Naive B cell (primary cell): ENCODE results near the gene C2CD4B. TPM values are rescaled to one million over a fixed set of nuclear protein-coding genes. Genes with fewer than 3 reads are reported as not detected.

Source experiments
- ATAC-seq, 2 donors: fragments of 150-1000 bp; cut with Tn5 transposase; 2 replicates each; pipeline ENCODE4 v1.10.0; 2021; ENCODE audit warnings: low read depth in 2 of 2, mild to moderate bottlenecking in 2 of 2, moderate library complexity in 2 of 2
- DNase-seq: peaks from one replicate; pipeline ENCODE4 v3.0.0; 2022
- H3K27ac Mint-ChIP-seq, 6 donors: one replicate each; pipeline ENCODE4 v1.8.0; 2020 to 2022; ENCODE audit warnings: mild to moderate bottlenecking in 6 of 6, mixed read lengths in 6 of 6, moderate library complexity in 5 of 6, inconsistent platforms in 2 of 6
- H3K27me3 Mint-ChIP-seq, 3 donors: one replicate each; pipeline ENCODE4 v1.8.0; 2021 to 2022; ENCODE audit warnings: mixed read lengths in 3 of 3, mild to moderate bottlenecking in 1 of 3
- H3K36me3 Mint-ChIP-seq, 2 donors: one replicate each; pipeline ENCODE4 v1.8.0; 2020 to 2022; ENCODE audit warnings: mixed read lengths in 2 of 2, inconsistent platforms in 1 of 2, mild to moderate bottlenecking in 1 of 2
- H3K4me1 Mint-ChIP-seq, 3 donors: one replicate each; pipeline ENCODE4 v1.8.0; 2020 to 2022; ENCODE audit warnings: mixed read lengths in 3 of 3, inconsistent platforms in 1 of 3, mild to moderate bottlenecking in 1 of 3, moderate library complexity in 1 of 3
- H3K4me3 Mint-ChIP-seq, 8 donors: one replicate each; pipeline ENCODE4 v1.8.0; 2020 to 2022; ENCODE audit warnings: mild to moderate bottlenecking in 8 of 8, mixed read lengths in 8 of 8, moderate library complexity in 8 of 8, inconsistent platforms in 2 of 8
- H3K9me3 Mint-ChIP-seq, 7 donors: one replicate each; pipeline ENCODE4 v1.8.0; 2020 to 2022; ENCODE audit warnings: mixed read lengths in 7 of 7, mild to moderate bottlenecking in 5 of 7, inconsistent platforms in 2 of 7, moderate library complexity in 1 of 7
- polyA plus RNA-seq, 6 donors: library from polyadenylated mRNA; unstranded; fragments of 300-500 nt; fragmentation: Illumina TruSeq; gene quantifications; one replicate each; pipeline ENCODE4 v1.2.3, GENCODE V29; 2021; ENCODE audit warnings: low read depth in 6 of 6

The C2CD4B gene
- not detected for polyA plus RNA-seq

GRCh38 chr15:62165104-62165792 is at the start of gene C2CD4B:
TSS of gene C2CD4B (minus strand) at chr15:62165285. CDS start at chr15:62164984, 301 bp downstream.
- peaks cover 53 to 70% (median 59%) of the 10 kb centered on the region in 3 donors for H3K27me3 Mint-ChIP-seq

GRCh38 chr15:62212741-62213140 is 47.7 kb upstream of the C2CD4B start:
- H3K27me3 Mint-ChIP-seq, result peaks cover 0 to 12% (median 0%) of the 10 kb centered on the region in 3 donors

More at GRCh38 chr15:62165104-62165792, at the start of gene C2CD4B:
- H3K4me1 Mint-ChIP-seq, result peaks cover 3 to 15% (median 14%) of the 10 kb centered on the region in 3 donors
- H3K36me3 Mint-ChIP-seq, result no peaks in the 10 kb centered on the region
- H3K27ac Mint-ChIP-seq, result no peak within 1 kb of the TSS
- H3K9me3 Mint-ChIP-seq, result no peaks in the 10 kb centered on the region
- H3K4me3 Mint-ChIP-seq, result peak within 1 kb of the TSS in 6 of 8 donors; percentile 41 to 63 (median 50)
- DNase-seq (no peak), ATAC-seq (no peak)

GRCh38 chr15:62211348-62211747 is 46.3 kb upstream of the C2CD4B start:
- Mint-ChIP-seq H3K36me3 (peaks cover 4 to 15% of the 10 kb centered on the region in 2 donors), H3K27me3 (peaks cover 0 to 12% (median 0%) of the 10 kb centered on the region in 3 donors), H3K4me3 (no peak overlapping the region), H3K27ac (no peak overlapping the region), H3K9me3 (peaks cover 8 to 51% (median 18%) of the 10 kb centered on the region in 7 donors), H3K4me1 (no peaks in the 10 kb centered on the region)
- no peak for ATAC-seq
- no peak for DNase-seq

More at GRCh38 chr15:62212741-62213140, 47.7 kb upstream of the C2CD4B start:
- H3K9me3 Mint-ChIP-seq, result peaks cover 11 to 59% (median 29%) of the 10 kb centered on the region in 7 donors
- H3K36me3 Mint-ChIP-seq, result peaks cover 4 to 20% of the 10 kb centered on the region in 2 donors
- DNase-seq, result no peak
- no peaks in the 10 kb centered on the region for H3K4me1 Mint-ChIP-seq
- no peak for ATAC-seq
- no peak overlapping the region for H3K4me3 Mint-ChIP-seq
- no peak overlapping the region for H3K27ac Mint-ChIP-seq

- Mint-ChIP-seq H3K4me1 (no peaks in the 10 kb centered on the region), H3K27me3 (peaks cover 0 to 12% (median 0%) of the 10 kb centered on the region in 3 donors), H3K9me3 (peaks cover 7 to 53% (median 13%) of the 10 kb centered on the region in 7 donors), H3K27ac (no peak overlapping the region), H3K36me3 (peaks cover 4 to 7% of the 10 kb centered on the region in 2 donors), H3K4me3 (no peak overlapping the region)
- DNase-seq (no peak), ATAC-seq (no peak)
Observed at GRCh38 chr15:62209821-62210220, 44.7 kb upstream of the C2CD4B start.

GRCh38 chr15:62209322-62209721 is 44.2 kb upstream of the C2CD4B start:
- DNase-seq (no peak), ATAC-seq (no peak)
- peaks cover 4 to 7% of the 10 kb centered on the region in 2 donors for H3K36me3 Mint-ChIP-seq
- H3K27ac Mint-ChIP-seq, result no peak overlapping the region
- H3K9me3 Mint-ChIP-seq, result peaks cover 7 to 53% (median 13%) of the 10 kb centered on the region in 7 donors
- peaks cover 0 to 12% (median 0%) of the 10 kb centered on the region in 3 donors for H3K27me3 Mint-ChIP-seq
- no peak overlapping the region for H3K4me3 Mint-ChIP-seq
- no peaks in the 10 kb centered on the region for H3K4me1 Mint-ChIP-seq

- ATAC-seq (no peak), DNase-seq (no peak)
- Mint-ChIP-seq H3K9me3 (peaks cover 8 to 53% (median 13%) of the 10 kb centered on the region in 7 donors), H3K27me3 (peaks cover 0 to 12% (median 0%) of the 10 kb centered on the region in 3 donors), H3K36me3 (peaks cover 4 to 7% of the 10 kb centered on the region in 2 donors), H3K4me3 (no peak overlapping the region), H3K27ac (no peak overlapping the region), H3K4me1 (no peaks in the 10 kb centered on the region)
Observed at GRCh38 chr15:62208884-62209283, 43.8 kb upstream of the C2CD4B start.

GRCh38 chr15:62208367-62208766 is 43.3 kb upstream of the C2CD4B start:
- H3K27me3 Mint-ChIP-seq, result peaks cover 0 to 12% (median 0%) of the 10 kb centered on the region in 3 donors
- no peak overlapping the region for H3K4me3 Mint-ChIP-seq
- H3K36me3 Mint-ChIP-seq, result peaks cover 4 to 7% of the 10 kb centered on the region in 2 donors
- DNase-seq, result no peak
- H3K4me1 Mint-ChIP-seq, result no peaks in the 10 kb centered on the region
- peaks cover 9 to 53% (median 13%) of the 10 kb centered on the region in 7 donors for H3K9me3 Mint-ChIP-seq
- no peak for ATAC-seq
- H3K27ac Mint-ChIP-seq, result no peak overlapping the region

- ATAC-seq, result no peak
- no peak for DNase-seq
- Mint-ChIP-seq H3K4me1 (no peaks in the 10 kb centered on the region), H3K27me3 (peaks cover 28 to 30% (median 29%) of the 10 kb centered on the region in 3 donors), H3K4me3 (no peak overlapping the region), H3K36me3 (no peaks in the 10 kb centered on the region), H3K27ac (no peak overlapping the region), H3K9me3 (peaks cover 0 to 2% (median 0%) of the 10 kb centered on the region in 7 donors)
Observed at GRCh38 chr15:62190675-62191074, 25.6 kb upstream of the C2CD4B start.

- no peak overlapping the region for H3K27ac Mint-ChIP-seq
- ATAC-seq, result no peak
Observed at GRCh38 chr15:62190274-62190673, 25.2 kb upstream of the C2CD4B start.

GRCh38 chr15:62188744-62189143 is 23.7 kb upstream of the C2CD4B start:
- Mint-ChIP-seq H3K36me3 (no peaks in the 10 kb centered on the region), H3K4me1 (peaks cover 0 to 3% (median 0%) of the 10 kb centered on the region in 3 donors), H3K27ac (no peak overlapping the region), H3K27me3 (peaks cover 24 to 30% (median 28%) of the 10 kb centered on the region in 3 donors), H3K4me3 (no peak overlapping the region), H3K9me3 (peaks cover 0 to 2% (median 0%) of the 10 kb centered on the region in 7 donors)
- no peak for ATAC-seq
- no peak for DNase-seq

More at GRCh38 chr15:62190274-62190673, 25.2 kb upstream of the C2CD4B start:
- H3K27me3 Mint-ChIP-seq, result peaks cover 28 to 30% (median 29%) of the 10 kb centered on the region in 3 donors
- DNase-seq, result no peak
- H3K9me3 Mint-ChIP-seq, result peaks cover 0 to 2% (median 0%) of the 10 kb centered on the region in 7 donors
- no peaks in the 10 kb centered on the region for H3K4me1 Mint-ChIP-seq
- no peak overlapping the region for H3K4me3 Mint-ChIP-seq
- H3K36me3 Mint-ChIP-seq, result no peaks in the 10 kb centered on the region

GRCh38 chr15:62187910-62188309 is 22.8 kb upstream of the C2CD4B start:
- H3K27ac Mint-ChIP-seq, result no peak overlapping the region
- peaks cover 0 to 2% (median 0%) of the 10 kb centered on the region in 7 donors for H3K9me3 Mint-ChIP-seq
- DNase-seq (no peak), ATAC-seq (no peak)
- H3K4me1 Mint-ChIP-seq, result peaks cover 0 to 6% (median 0%) of the 10 kb centered on the region in 3 donors
- peaks cover 18 to 28% (median 24%) of the 10 kb centered on the region in 3 donors for H3K27me3 Mint-ChIP-seq
- no peak overlapping the region for H3K4me3 Mint-ChIP-seq
- no peaks in the 10 kb centered on the region for H3K36me3 Mint-ChIP-seq

GRCh38 chr15:62187425-62187824 is 22.3 kb upstream of the C2CD4B start:
- H3K36me3 Mint-ChIP-seq, result no peaks in the 10 kb centered on the region
- peaks cover 16 to 28% (median 20%) of the 10 kb centered on the region in 3 donors for H3K27me3 Mint-ChIP-seq
- ATAC-seq, result no peak

GRCh38 chr15:62186578-62186977 is 21.5 kb upstream of the C2CD4B start:
- Mint-ChIP-seq H3K4me1 (peaks cover 0 to 6% (median 0%) of the 10 kb centered on the region in 3 donors), H3K27me3 (peaks cover 12 to 24% (median 14%) of the 10 kb centered on the region in 3 donors), H3K27ac (no peak overlapping the region), H3K36me3 (no peaks in the 10 kb centered on the region), H3K9me3 (peaks cover 0 to 2% (median 0%) of the 10 kb centered on the region in 7 donors), H3K4me3 (no peak overlapping the region)
- ATAC-seq (no peak), DNase-seq (no peak)

More at GRCh38 chr15:62187425-62187824, 22.3 kb upstream of the C2CD4B start:
- Mint-ChIP-seq H3K9me3 (peaks cover 0 to 2% (median 0%) of the 10 kb centered on the region in 7 donors), H3K27ac (no peak overlapping the region), H3K4me3 (no peak overlapping the region), H3K4me1 (peaks cover 0 to 6% (median 0%) of the 10 kb centered on the region in 3 donors)
- DNase-seq, result no peak

GRCh38 chr15:62183130-62183529 is 18.0 kb upstream of the C2CD4B start:
- peak overlapping the region in 1 of 8 donors; percentile 31 for H3K4me3 Mint-ChIP-seq
- H3K27ac Mint-ChIP-seq, result no peak overlapping the region
- H3K4me1 Mint-ChIP-seq, result peaks cover 0 to 6% (median 0%) of the 10 kb centered on the region in 3 donors
- H3K36me3 Mint-ChIP-seq, result no peaks in the 10 kb centered on the region
- ATAC-seq, result no peak
- peaks cover 0 to 32% (median 0%) of the 10 kb centered on the region in 3 donors for H3K27me3 Mint-ChIP-seq
- no peak for DNase-seq
- peaks cover 0 to 7% (median 0%) of the 10 kb centered on the region in 7 donors for H3K9me3 Mint-ChIP-seq
